Activated naive CD8-positive, alpha-beta T cell treated with anti-CD3 and anti-CD28 coated beads, Interleukin-2, amount 10 ng/mL, durations not matched to agents 7 days and 5 days (primary cell): ENCODE data around the gene BTNL8. TPM values are rescaled to one million over a fixed set of nuclear protein-coding genes. Genes with fewer than 3 reads are reported as not detected.

Source experiments
- ATAC-seq: fragments of 150-1000 bp; cut with Tn5 transposase; one replicate; pipeline ENCODE4 v1.10.0; 2021; ENCODE audit warnings: low read depth, moderate library complexity
- POLR2A ChIA-PET: fragments of 350-600 bp; sonication (Branson Sonifier 250); formaldehyde crosslinking; loops from one replicate; lab custom pipeline; 2021; ENCODE audit warnings: antibody characterized with exemption; lab: Charles Lee
- DNase-seq: peaks from one replicate; pipeline ENCODE4 v3.0.0; 2021
- H3K27ac Mint-ChIP-seq: one replicate; pipeline ENCODE4 v1.8.0; 2022; ENCODE audit warnings: mild to moderate bottlenecking, mixed read lengths
- H3K27me3 Mint-ChIP-seq: one replicate; pipeline ENCODE4 v1.8.0; 2022; ENCODE audit warnings: mild to moderate bottlenecking, moderate library complexity, mixed read lengths
- H3K36me3 Mint-ChIP-seq: one replicate; pipeline ENCODE4 v1.8.0; 2021; ENCODE audit warnings: mild to moderate bottlenecking, mixed read lengths
- H3K4me1 Mint-ChIP-seq: one replicate; pipeline ENCODE4 v1.8.0; 2021; ENCODE audit warnings: mixed read lengths
- H3K4me3 Mint-ChIP-seq: one replicate; pipeline ENCODE4 v1.8.0; 2022; ENCODE audit warnings: mild to moderate bottlenecking, moderate library complexity, mixed read lengths
- H3K9me3 Mint-ChIP-seq: one replicate; pipeline ENCODE4 v1.8.0; 2021; ENCODE audit warnings: mixed read lengths
- total RNA-seq, 2 experiments: library from RNA; stranded (reverse); gene quantifications; one replicate each; pipeline ENCODE4 v1.2.3, GENCODE V29; 2021

Gene BTNL8
- total RNA-seq, 2 experiments from 2014 or later: not detected

DNA sequence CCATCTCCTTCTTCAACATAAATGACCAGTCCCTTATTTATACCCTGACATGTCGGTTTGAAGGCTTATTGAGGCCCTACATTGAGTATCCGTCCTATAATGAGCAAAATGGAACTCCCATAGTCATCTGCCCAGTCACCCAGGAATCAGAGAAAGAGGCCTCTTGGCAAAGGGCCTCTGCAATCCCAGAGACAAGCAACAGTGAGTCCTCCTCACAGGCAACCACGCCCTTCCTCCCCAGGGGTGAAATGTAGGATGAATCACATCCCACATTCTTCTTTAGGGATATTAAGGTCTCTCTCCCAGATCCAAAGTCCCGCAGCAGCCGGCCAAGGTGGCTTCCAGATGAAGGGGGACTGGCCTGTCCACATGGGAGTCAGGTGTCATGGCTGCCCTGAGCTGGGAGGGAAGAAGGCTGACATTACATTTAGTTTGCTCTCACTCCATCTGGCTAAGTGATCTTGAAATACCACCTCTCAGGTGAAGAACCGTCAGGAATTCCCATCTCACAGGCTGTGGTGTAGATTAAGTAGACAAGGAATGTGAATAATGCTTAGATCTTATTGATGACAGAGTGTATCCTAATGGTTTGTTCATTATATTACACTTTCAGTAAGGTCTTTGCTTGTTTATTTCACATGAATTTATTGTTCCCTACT is 51.5 kb downstream of the BTNL8 start:
- Mint-ChIP-seq H3K36me3 (no peaks in the 10 kb centered on the region), H3K27me3 (peaks cover 10% of the 10 kb centered on the region), H3K27ac (no peak overlapping the region), H3K4me3 (no peak overlapping the region), H3K4me1 (peaks cover 8% of the 10 kb centered on the region), H3K9me3 (no peaks in the 10 kb centered on the region)
- ATAC-seq (no peak), DNase-seq (no peak)
- POLR2A ChIA-PET: no interaction called here

DNA sequence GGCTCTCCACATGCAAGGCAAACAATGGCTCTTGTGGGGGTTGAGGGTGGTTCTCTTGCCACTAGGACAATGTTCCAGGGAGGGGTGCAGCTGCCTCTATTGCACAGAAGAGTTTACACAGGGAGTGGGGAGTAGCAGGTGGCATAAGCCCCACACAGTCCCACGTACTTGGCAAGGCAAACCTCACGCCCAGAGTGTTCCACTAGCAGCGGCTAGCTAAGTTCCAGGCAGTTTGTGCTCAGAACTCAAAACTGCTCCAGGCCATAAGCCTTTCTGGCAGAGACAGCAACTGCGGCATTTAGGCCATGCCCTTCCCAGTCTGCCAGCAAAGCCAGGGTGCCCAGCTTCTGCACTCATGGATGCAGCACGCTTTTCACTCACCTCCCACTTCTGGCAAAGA is 60.7 kb downstream of the BTNL8 start:
- H3K27ac Mint-ChIP-seq: no peak overlapping the region
- H3K36me3 Mint-ChIP-seq: no peaks in the 10 kb centered on the region
- ATAC-seq (no peak), DNase-seq (no peak)
- POLR2A ChIA-PET: no interaction called here
- H3K27me3 Mint-ChIP-seq: peaks cover 7% of the 10 kb centered on the region
- H3K9me3 Mint-ChIP-seq: peaks cover 2% of the 10 kb centered on the region
- H3K4me3 Mint-ChIP-seq: no peak overlapping the region
- H3K4me1 Mint-ChIP-seq: peaks cover 9% of the 10 kb centered on the region

DNA sequence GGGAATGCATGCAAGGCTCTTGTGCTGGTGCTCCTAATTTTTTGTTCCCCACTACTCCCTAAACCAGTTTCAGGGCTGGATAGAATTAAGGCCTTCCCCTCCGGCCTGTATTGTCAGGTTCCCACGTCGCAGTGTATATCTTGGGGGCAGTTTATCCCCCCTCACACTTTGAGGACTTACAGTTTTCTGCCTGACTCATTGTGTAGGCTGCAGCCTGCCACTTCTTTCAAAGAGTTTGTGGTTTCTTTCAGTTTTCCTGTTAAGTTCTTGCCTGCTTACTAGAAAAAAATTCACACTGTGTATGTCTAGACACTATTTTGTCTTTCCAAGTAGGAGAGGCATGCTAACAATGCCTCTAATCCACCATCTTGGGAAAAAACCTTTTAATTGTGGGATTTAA is 61.2 kb downstream of the BTNL8 start:
- Mint-ChIP-seq H3K9me3 (peaks cover 2% of the 10 kb centered on the region), H3K27me3 (peaks cover 7% of the 10 kb centered on the region), H3K4me3 (peak overlapping the region; percentile 5), H3K27ac (no peak overlapping the region), H3K4me1 (peaks cover 8% of the 10 kb centered on the region), H3K36me3 (no peaks in the 10 kb centered on the region)
- peak; percentile 58 for ATAC-seq
- no peak for DNase-seq
- POLR2A ChIA-PET: no interaction called here

DNA sequence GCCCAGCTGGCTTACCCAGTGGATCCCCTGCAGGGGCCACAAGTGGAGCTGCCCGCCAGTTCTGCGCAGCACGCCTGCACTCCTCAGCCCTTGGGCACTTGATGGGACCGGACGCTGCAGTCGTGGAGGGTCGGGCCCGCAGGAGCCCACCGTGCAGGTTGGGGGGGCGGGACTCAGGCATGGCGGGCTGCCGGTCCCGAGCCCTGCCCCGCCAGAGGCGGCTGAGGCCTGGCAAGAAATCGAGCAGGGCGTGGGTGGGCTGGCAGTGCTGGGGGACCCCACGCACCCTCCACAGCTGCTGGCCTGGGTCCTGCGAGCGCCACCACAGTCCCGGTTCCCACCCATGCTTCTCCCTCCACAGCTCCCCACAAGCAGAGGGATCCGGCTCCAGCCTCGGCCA is 70.4 kb downstream of the BTNL8 start:
- Mint-ChIP-seq H3K4me3 (no peak overlapping the region), H3K36me3 (no peaks in the 10 kb centered on the region), H3K27me3 (peaks cover 6% of the 10 kb centered on the region), H3K27ac (no peak overlapping the region), H3K9me3 (peaks cover 1% of the 10 kb centered on the region), H3K4me1 (no peaks in the 10 kb centered on the region)
- POLR2A ChIA-PET: no interaction called here
- DNase-seq (no peak), ATAC-seq (no peak)

DNA sequence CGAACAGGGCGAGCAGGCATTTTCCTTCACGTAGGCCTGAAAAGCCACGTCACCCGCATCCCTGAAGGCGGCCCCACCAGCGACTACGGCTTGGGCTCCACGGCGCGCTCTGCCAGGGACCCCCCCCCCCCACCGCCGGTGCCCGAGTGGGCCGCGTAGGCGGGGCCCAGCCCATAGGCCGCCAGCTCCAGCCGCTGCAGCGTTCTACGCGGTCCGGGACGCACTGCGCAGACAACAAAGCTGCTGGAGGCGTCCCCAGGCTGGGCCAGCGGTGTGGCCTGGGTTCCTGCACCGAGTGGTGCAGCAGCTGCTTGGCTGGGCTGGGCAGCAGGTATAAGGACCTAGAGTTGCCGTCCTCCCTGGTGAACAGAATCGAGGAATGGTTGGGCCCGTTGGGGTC is 71.4 kb downstream of the BTNL8 start:
- Mint-ChIP-seq H3K4me3 (no peak overlapping the region), H3K27me3 (peaks cover 6% of the 10 kb centered on the region), H3K9me3 (peaks cover 1% of the 10 kb centered on the region), H3K4me1 (peaks cover 2% of the 10 kb centered on the region), H3K27ac (no peak overlapping the region), H3K36me3 (no peaks in the 10 kb centered on the region)
- ATAC-seq (no peak), DNase-seq (no peak)
- POLR2A ChIA-PET: no interaction called here

DNA sequence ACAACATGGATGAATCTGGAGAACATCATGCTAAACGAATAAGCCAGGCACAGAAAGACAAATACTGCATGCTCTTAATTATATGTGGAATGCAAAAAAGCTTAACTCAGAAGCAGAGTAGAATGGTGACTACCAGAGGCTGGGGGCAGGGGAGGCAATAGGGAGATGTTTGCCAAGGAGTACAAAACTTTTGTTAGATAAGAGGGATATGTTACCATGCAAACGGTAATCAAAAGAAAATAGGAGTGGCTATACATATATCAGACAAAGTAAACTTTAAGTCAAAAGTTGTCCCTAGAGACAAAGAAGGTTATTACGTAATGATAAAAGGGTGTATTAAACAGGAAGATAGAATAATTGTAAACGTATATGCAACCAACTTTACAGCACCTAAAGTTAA is 71.9 kb downstream of the BTNL8 start:
- Mint-ChIP-seq H3K4me1 (peaks cover 4% of the 10 kb centered on the region), H3K36me3 (no peaks in the 10 kb centered on the region), H3K4me3 (no peak overlapping the region), H3K9me3 (peaks cover 1% of the 10 kb centered on the region), H3K27ac (no peak overlapping the region), H3K27me3 (peaks cover 6% of the 10 kb centered on the region)
- POLR2A ChIA-PET: no interaction called here
- DNase-seq: no peak
- no peak for ATAC-seq

DNA sequence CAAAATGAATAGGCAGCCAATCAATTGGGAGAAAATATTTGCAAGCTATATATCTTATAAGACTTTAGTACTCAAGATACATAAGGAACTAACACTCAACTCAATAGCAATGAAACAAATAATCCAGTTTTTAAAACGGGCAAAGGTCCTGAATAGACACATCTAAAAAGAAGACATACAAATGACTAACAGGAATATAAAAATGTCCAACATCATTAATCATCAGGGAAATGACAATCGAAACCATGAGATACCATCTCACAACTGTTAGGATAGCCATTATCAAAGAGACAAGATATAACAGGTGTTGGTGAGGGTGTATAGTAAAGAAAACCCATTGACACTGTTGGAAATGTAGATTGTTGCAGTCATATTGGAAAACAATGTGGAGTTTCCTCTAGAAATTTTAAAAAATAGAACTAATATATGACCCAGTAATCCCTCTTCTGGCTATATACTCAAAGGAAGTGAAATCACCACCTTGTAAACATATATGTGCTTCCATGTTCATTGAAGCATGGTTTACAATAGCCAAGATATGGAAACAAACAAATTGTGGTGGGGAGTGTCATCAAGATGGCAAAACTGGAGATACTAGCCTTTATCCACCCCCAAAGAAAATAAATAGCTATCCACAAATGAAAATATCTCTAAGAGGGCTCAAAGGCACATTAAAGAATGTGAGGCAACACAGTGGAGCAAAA is 75.8 kb downstream of the BTNL8 start:
- H3K9me3 Mint-ChIP-seq: no peaks in the 10 kb centered on the region
- H3K27me3 Mint-ChIP-seq: peaks cover 6% of the 10 kb centered on the region
- POLR2A ChIA-PET: no interaction called here
- H3K4me1 Mint-ChIP-seq: peaks cover 11% of the 10 kb centered on the region
- no peak overlapping the region for H3K27ac Mint-ChIP-seq
- no peaks in the 10 kb centered on the region for H3K36me3 Mint-ChIP-seq
- DNase-seq (no peak), ATAC-seq (no peak)
- H3K4me3 Mint-ChIP-seq: no peak overlapping the region

DNA sequence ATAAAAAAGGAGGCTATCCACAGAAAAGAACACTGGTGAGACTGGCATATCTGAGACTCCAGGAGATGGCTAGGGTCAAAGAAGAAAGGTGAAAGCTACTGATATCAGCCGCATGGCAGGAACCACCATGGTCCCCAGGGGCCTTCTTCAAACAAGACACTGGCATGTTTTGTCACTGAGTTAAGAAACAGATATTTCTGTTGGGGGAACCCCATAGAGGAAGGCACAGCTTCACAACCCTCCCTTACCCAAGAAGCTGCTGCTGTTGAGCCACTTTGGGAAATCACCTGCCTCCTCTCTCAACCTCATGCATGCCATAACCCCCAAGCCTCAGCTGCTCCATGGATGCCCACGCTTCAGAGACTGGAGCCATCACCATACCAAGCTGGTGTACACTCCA is 76.4 kb downstream of the BTNL8 start:
- Mint-ChIP-seq H3K27me3 (peaks cover 6% of the 10 kb centered on the region), H3K27ac (no peak overlapping the region), H3K4me3 (no peak overlapping the region), H3K36me3 (no peaks in the 10 kb centered on the region), H3K9me3 (no peaks in the 10 kb centered on the region), H3K4me1 (peaks cover 11% of the 10 kb centered on the region)
- ATAC-seq (no peak), DNase-seq (no peak)
- POLR2A ChIA-PET: no interaction called here

DNA sequence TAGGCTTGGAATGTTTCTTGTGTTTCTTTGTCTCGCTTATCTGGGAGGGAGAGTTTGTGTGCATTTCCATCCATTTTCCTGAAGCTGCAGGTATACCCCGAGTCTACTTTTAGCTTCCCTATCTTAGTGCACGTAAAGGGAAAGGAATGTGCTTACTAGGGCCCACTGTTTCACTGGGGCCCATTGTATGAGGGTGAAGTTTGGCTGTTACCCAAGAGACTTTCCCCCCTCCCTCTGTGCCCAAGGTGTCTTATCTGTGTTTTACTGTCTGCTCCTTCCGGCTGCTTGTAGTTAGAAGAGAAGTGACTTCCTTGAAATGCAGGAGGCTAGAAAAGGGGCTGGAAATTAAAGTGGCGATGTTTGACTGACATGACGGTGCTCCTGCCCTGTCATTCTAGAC is 77.6 kb downstream of the BTNL8 start:
- ATAC-seq (no peak), DNase-seq (no peak)
- Mint-ChIP-seq H3K27me3 (peaks cover 10% of the 10 kb centered on the region), H3K4me3 (no peak overlapping the region), H3K27ac (no peak overlapping the region), H3K36me3 (no peaks in the 10 kb centered on the region), H3K4me1 (peaks cover 11% of the 10 kb centered on the region), H3K9me3 (no peaks in the 10 kb centered on the region)
- POLR2A ChIA-PET: no interaction called here

DNA sequence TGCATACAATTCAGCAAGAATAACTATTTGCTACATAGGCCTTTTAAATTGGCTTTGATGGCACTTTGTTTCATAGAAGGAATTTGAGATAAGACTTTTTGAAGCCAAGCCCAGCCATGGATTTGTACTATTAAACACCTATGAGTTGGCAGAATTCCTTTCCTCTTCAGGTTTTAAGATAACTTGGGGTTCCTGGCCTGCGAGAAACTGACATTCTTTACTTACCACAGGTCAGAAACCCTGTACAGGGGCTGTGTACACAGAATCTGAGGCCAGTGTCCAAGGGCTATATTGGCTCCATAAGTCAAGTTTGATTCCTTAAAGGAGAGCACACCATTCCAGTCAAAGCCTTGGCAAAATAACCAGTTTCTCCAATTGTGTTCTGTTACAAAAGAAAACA is 78.9 kb downstream of the BTNL8 start:
- H3K4me1 Mint-ChIP-seq: peaks cover 11% of the 10 kb centered on the region
- H3K27ac Mint-ChIP-seq: no peak overlapping the region
- POLR2A ChIA-PET: no interaction called here
- DNase-seq (no peak), ATAC-seq (no peak)
- no peak overlapping the region for H3K4me3 Mint-ChIP-seq
- peaks cover 18% of the 10 kb centered on the region for H3K27me3 Mint-ChIP-seq
- H3K36me3 Mint-ChIP-seq: no peaks in the 10 kb centered on the region
- H3K9me3 Mint-ChIP-seq: no peaks in the 10 kb centered on the region

DNA sequence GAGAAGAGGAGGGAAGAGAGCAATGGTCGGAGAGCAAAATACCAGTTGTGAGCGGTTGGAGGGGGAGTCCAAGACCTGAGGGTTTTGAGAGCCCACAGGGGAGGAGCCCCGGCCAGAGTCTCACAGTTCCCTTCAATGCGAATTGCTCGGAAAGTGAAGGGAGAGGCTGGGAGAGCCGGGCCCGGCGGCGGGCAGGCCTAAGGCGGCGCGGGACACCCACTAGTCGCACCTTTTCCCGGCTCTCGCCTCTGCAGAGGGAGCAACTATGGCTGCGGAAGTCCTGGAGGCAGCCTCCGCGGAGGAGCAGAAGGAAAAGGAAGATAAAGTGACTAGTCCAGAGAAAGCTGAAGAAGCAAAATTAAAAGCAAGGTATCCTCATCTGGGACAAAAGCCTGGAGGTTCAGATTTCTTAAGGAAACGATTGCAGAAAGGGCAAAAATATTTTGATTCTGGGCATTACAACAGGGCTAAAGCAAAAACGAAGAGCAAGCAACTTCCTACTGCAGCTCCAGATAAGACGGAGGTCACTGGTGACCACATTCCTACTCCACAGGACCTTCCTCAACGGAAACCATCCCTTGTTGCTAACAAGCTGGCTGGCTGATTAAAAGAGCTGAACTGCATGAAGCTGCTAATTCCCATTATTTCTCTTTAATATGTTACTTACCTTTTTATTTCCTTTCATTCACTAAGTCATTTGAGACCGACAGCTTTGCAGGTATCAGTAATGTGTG is 83.2 kb downstream of the BTNL8 start:
- H3K27me3 Mint-ChIP-seq: peaks cover 19% of the 10 kb centered on the region
- ATAC-seq: no peak
- no peak overlapping the region for H3K4me3 Mint-ChIP-seq
- H3K36me3 Mint-ChIP-seq: no peaks in the 10 kb centered on the region
- H3K27ac Mint-ChIP-seq: no peak overlapping the region
- POLR2A ChIA-PET: no interaction called here
- no peak for DNase-seq
- H3K9me3 Mint-ChIP-seq: peaks cover 1% of the 10 kb centered on the region
- H3K4me1 Mint-ChIP-seq: no peaks in the 10 kb centered on the region

DNA sequence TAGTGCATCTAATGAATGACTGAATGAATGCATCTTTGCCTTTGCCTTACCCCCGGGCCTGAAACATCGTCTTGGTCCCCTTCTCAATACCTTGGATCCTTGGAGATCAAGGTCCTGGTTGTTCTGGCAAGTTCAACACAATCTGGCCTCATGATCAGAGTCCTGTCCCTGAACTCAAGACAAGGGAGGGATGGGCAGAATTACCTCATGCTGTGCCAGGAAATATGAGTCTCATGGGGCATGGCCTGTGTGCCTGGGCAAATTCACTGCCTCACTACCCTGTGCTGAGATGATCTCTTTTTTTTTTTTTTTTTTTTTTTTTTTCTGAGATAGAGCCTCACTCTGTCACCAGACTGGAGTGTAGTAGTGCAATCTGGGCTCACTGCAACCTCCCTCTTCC is 89.1 kb downstream of the BTNL8 start:
- POLR2A ChIA-PET: no interaction called here
- Mint-ChIP-seq H3K9me3 (peaks cover 1% of the 10 kb centered on the region), H3K27ac (no peak overlapping the region), H3K4me1 (no peaks in the 10 kb centered on the region), H3K36me3 (no peaks in the 10 kb centered on the region), H3K4me3 (no peak overlapping the region), H3K27me3 (peaks cover 3% of the 10 kb centered on the region)
- DNase-seq (no peak), ATAC-seq (no peak)

DNA sequence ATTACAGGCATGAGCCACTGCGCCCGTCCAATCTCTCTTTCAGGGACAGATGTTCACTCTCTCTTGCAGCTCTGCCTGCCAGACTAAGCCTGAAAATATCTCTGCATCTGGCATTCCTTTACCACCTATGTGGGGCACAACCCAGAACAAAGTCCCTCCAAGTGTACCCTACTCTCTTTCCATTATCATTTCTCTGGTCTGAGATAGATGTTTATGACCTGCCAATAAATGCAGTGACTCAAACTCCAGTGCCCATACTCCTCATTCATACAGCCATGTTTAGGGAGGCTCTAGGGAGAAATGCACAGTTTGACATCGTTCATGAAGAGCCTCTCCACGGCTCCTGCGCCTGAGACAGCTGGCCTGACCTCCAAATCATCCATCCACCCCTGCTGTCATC is 89.6 kb downstream of the BTNL8 start, which contains the start of gene BTNL3:
Gene BTNL3, plus strand, starts transcription at position 255 of the 400 bp plus-strand sequence. CDS start 183 bp downstream, outside the sequence.
- ATAC-seq: no peak
- H3K9me3 Mint-ChIP-seq: peaks cover 1% of the 10 kb centered on the region
- H3K27ac Mint-ChIP-seq: no peak within 1 kb of the TSS
- no peak within 1 kb of the TSS for H3K4me3 Mint-ChIP-seq
- POLR2A ChIA-PET: no interaction called here
- no peak for DNase-seq
- no peaks in the 10 kb centered on the region for H3K4me1 Mint-ChIP-seq
- H3K27me3 Mint-ChIP-seq: peaks cover 3% of the 10 kb centered on the region
- H3K36me3 Mint-ChIP-seq: no peaks in the 10 kb centered on the region
